H9 (cell line): ENCODE measurements around the gene PPP2R2B. TPM values are rescaled to one million over a fixed set of nuclear protein-coding genes. Genes with fewer than 3 reads are reported as not detected.

Experiments
- DNase-seq: peaks from one replicate; pipeline ENCODE4 v3.0.0-alpha.2; 2017
- H2AFZ ChIP-seq: one replicate; pipeline ENCODE4 v1.6.1; 2013; ENCODE audit warnings: mild to moderate bottlenecking, low read length, control low read depth, moderate library complexity
- H2AK5ac ChIP-seq: 2 replicates; pipeline ENCODE4 v1.6.1; 2013; ENCODE audit warnings: low read length, control low read depth, mixed read lengths; ENCODE audit not compliant: insufficient read length
- H2BK120ac ChIP-seq: one replicate; pipeline ENCODE4 v1.6.1; 2013; ENCODE audit warnings: low read depth, mild to moderate bottlenecking, low read length, control low read depth, inconsistent platforms; ENCODE audit not compliant: poor library complexity, severe bottlenecking
- H2BK12ac ChIP-seq: 2 replicates; pipeline ENCODE4 v1.6.1; 2013; ENCODE audit warnings: low read length, control low read depth, mixed read lengths, low read depth; ENCODE audit not compliant: insufficient read length
- H2BK15ac ChIP-seq: 2 replicates; pipeline ENCODE4 v1.6.1; 2013; ENCODE audit warnings: low read depth, low read length, control low read depth
- H2BK20ac ChIP-seq: one replicate; pipeline ENCODE4 v1.6.1; 2013; ENCODE audit warnings: low read depth, mild to moderate bottlenecking, low read length, control low read depth, inconsistent platforms; ENCODE audit not compliant: poor library complexity, severe bottlenecking
- H2BK5ac ChIP-seq: 2 replicates; pipeline ENCODE4 v1.6.1; 2013; ENCODE audit warnings: low read length, control low read depth, mixed read lengths; ENCODE audit not compliant: insufficient read length
- H3K14ac ChIP-seq: 2 replicates; pipeline ENCODE4 v1.6.1; 2013; ENCODE audit warnings: low read length, control low read depth; ENCODE audit not compliant: insufficient read depth
- H3K18ac ChIP-seq: 2 replicates; pipeline ENCODE4 v1.6.1; 2013; ENCODE audit warnings: low read depth, mild to moderate bottlenecking, mixed read lengths, low read length, control low read depth; ENCODE audit not compliant: insufficient read length
- H3K23ac ChIP-seq: 2 replicates; pipeline ENCODE4 v1.6.1; 2013; ENCODE audit warnings: low read length, control low read depth, mixed read lengths, low read depth; ENCODE audit not compliant: insufficient read length
- H3K23me2 ChIP-seq: 2 replicates; pipeline ENCODE4 v1.6.1; 2013; ENCODE audit warnings: low read depth, mild to moderate bottlenecking, mixed read lengths, low read length, control low read depth; ENCODE audit not compliant: insufficient read length, poor library complexity, severe bottlenecking
- H3K27ac ChIP-seq: 2 replicates; pipeline ENCODE4 v1.5.1; 2013; ENCODE audit warnings: low read length, control low read depth, mixed read lengths, low read depth; ENCODE audit not compliant: insufficient read length
- H3K27me3 ChIP-seq: 2 replicates; pipeline ENCODE4 v1.6.1; 2013; ENCODE audit warnings: low read length, control low read depth, inconsistent platforms; ENCODE audit not compliant: insufficient read depth
- H3K4ac ChIP-seq: 2 replicates; pipeline ENCODE4 v1.6.1; 2013; ENCODE audit warnings: low read depth, mild to moderate bottlenecking, control low read depth, inconsistent platforms, low read length, moderate library complexity
- H3K4me1 ChIP-seq: 2 replicates; pipeline ENCODE4 v1.6.1; 2013; ENCODE audit warnings: low read length, control low read depth, inconsistent platforms; ENCODE audit not compliant: insufficient read depth
- H3K4me2 ChIP-seq: 2 replicates; pipeline ENCODE4 v1.6.1; 2013; ENCODE audit warnings: low read length, control low read depth, mixed read lengths; ENCODE audit not compliant: insufficient read length, insufficient read depth
- H3K56ac ChIP-seq: 2 replicates; pipeline ENCODE4 v1.6.1; 2013; ENCODE audit warnings: low read depth, mild to moderate bottlenecking, mixed read lengths, low read length, control low read depth; ENCODE audit not compliant: insufficient read length
- H3K79me1 ChIP-seq: 2 replicates; pipeline ENCODE4 v1.6.1; 2013; ENCODE audit warnings: low read depth, mild to moderate bottlenecking, moderate library complexity, low read length, control low read depth, inconsistent platforms; ENCODE audit not compliant: insufficient read depth, poor library complexity, severe bottlenecking
- H3K79me2 ChIP-seq: 2 replicates; pipeline ENCODE4 v1.6.1; 2013; ENCODE audit warnings: low read length, control low read depth, inconsistent platforms; ENCODE audit not compliant: insufficient read depth
- H3K9ac ChIP-seq: 2 replicates; pipeline ENCODE4 v1.6.1; 2013; ENCODE audit warnings: low read length, control low read depth, mixed read lengths; ENCODE audit not compliant: insufficient read length; ENCODE audit errors: extremely low read depth
- H3K9me3 ChIP-seq: one replicate; pipeline ENCODE4 v1.6.1; 2013; ENCODE audit warnings: low read depth, low read length, inconsistent platforms; ENCODE audit not compliant: control insufficient read depth
- H3T11ph ChIP-seq: one replicate; pipeline ENCODE4 v1.6.1; 2013; ENCODE audit warnings: mild to moderate bottlenecking, low read length, control low read depth, inconsistent platforms
- H4K20me1 ChIP-seq: one replicate; pipeline ENCODE4 v1.6.1; 2013; ENCODE audit not compliant: control insufficient read depth, insufficient read length, insufficient read depth
- H4K5ac ChIP-seq: 2 replicates; pipeline ENCODE4 v1.6.1; 2013; ENCODE audit warnings: low read depth, mild to moderate bottlenecking, mixed read lengths, low read length, control low read depth; ENCODE audit not compliant: insufficient read length
- H4K8ac ChIP-seq: replicated peaks from 2 replicates; pipeline ENCODE4 v1.6.1; 2013; ENCODE audit warnings: low read length, control low read depth, mixed read lengths, low read depth; ENCODE audit not compliant: insufficient read length
- H4K91ac ChIP-seq: 2 replicates; pipeline ENCODE4 v1.6.1; 2013; ENCODE audit warnings: low read depth, mild to moderate bottlenecking, moderate library complexity, mixed read lengths, low read length, control low read depth; ENCODE audit not compliant: insufficient read length
- H3K27ac Mint-ChIP-seq, 3 experiments: 2 replicates in 2 of 3; 3 replicates in 1 of 3; pipeline ENCODE4 v1.8.0; 2020 to 2021; ENCODE audit warnings: mixed read lengths in 3 of 3, mild to moderate bottlenecking in 1 of 3, moderate library complexity in 1 of 3
- H3K27me3 Mint-ChIP-seq: 2 replicates; pipeline ENCODE4 v1.8.0; 2021; ENCODE audit warnings: low read depth, mild to moderate bottlenecking, moderate library complexity, mixed read lengths
- H3K36me3 Mint-ChIP-seq, 3 experiments: 2 replicates in 2 of 3; 3 replicates in 1 of 3; pipeline ENCODE4 v1.8.0; 2020 to 2021; ENCODE audit warnings: low read depth in 3 of 3, mixed read lengths in 3 of 3; ENCODE audit not compliant: insufficient read depth in 1 of 3
- H3K4me1 Mint-ChIP-seq, 2 experiments: 2 replicates each; pipeline ENCODE4 v1.8.0; 2020; ENCODE audit warnings: mixed read lengths in 2 of 2
- H3K4me3 Mint-ChIP-seq, 2 experiments: 2 replicates in 1 of 2; 3 replicates in 1 of 2; pipeline ENCODE4 v1.8.0; 2020 to 2021; ENCODE audit warnings: mild to moderate bottlenecking in 2 of 2, mixed read lengths in 2 of 2, moderate library complexity in 1 of 2
- H3K9me3 Mint-ChIP-seq, 2 experiments: 2 replicates in 1 of 2; 3 replicates in 1 of 2; pipeline ENCODE4 v1.8.0; 2020; ENCODE audit warnings: mild to moderate bottlenecking in 2 of 2, mixed read lengths in 2 of 2, moderate library complexity in 1 of 2
- WGBS: extraction: QIAGEN DNeasy Blood & Tissue Kit; methylation state at CpG from one replicate; pipeline ENCODE4 v1.1.7; 2013; ENCODE audit warnings: missing lambda C conversion rate, low lambda C conversion rate, mixed read lengths; ENCODE audit not compliant: insufficient read length; ENCODE audit errors: extremely low coverage; 5-methylcytosine and 5-hydroxymethylcytosine counted together
- total RNA-seq: library from RNA; stranded (reverse); gene quantifications from 2 replicates; pipeline ENCODE4 v1.2.1, GENCODE V29; 2021
- TF ChIP-seq, protein P1 (sequence below): fragments of 200-600 bp; sonication (generic); conservative IDR thresholded peaks from 3 replicates; pipeline ENCODE4 v1.8.0; 2021; ENCODE audit warnings: antibody characterized with exemption, mild to moderate bottlenecking

The PPP2R2B gene
- total RNA-seq, 1 experiment from 2014 or later, result 14.3 TPM

DNA sequence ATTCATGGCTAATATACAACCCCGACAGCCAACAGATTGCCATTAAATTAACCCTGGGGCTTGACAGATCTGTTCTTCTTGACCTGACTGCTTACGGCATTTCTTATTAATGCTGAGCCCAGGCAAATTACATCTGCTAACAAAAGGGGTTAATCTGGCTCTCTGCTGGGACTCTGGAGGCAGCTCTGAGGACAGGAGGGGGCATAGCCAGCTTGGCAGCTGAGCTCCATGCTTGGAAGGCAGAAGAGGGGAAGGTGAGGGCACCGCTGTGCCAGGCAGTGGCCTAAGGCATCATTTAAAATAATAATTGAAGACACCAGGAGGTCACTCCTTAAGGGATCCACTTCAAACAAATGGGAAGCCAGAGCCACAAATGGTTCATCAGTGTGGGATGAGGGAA is 236.6 kb downstream of the PPP2R2B start:
- H3K9me3 ChIP-seq, result no peaks in the 10 kb centered on the region
- no peak overlapping the region for H3T11ph ChIP-seq
- H3K4me2 ChIP-seq, result no peak overlapping the region
- H2BK12ac ChIP-seq, result no peak overlapping the region
- no peaks in the 10 kb centered on the region for H3K23me2 ChIP-seq
- H3K79me2 ChIP-seq, result no peaks in the 10 kb centered on the region
- no peaks in the 10 kb centered on the region for H4K20me1 ChIP-seq
- H3K27me3 Mint-ChIP-seq, result no peaks in the 10 kb centered on the region
- H3K18ac ChIP-seq, result no peak overlapping the region
- TF ChIP-seq, protein P1, sequence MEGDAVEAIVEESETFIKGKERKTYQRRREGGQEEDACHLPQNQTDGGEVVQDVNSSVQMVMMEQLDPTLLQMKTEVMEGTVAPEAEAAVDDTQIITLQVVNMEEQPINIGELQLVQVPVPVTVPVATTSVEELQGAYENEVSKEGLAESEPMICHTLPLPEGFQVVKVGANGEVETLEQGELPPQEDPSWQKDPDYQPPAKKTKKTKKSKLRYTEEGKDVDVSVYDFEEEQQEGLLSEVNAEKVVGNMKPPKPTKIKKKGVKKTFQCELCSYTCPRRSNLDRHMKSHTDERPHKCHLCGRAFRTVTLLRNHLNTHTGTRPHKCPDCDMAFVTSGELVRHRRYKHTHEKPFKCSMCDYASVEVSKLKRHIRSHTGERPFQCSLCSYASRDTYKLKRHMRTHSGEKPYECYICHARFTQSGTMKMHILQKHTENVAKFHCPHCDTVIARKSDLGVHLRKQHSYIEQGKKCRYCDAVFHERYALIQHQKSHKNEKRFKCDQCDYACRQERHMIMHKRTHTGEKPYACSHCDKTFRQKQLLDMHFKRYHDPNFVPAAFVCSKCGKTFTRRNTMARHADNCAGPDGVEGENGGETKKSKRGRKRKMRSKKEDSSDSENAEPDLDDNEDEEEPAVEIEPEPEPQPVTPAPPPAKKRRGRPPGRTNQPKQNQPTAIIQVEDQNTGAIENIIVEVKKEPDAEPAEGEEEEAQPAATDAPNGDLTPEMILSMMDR, result no peak
- DNase-seq, result no peak
- no peak overlapping the region for H3K27ac Mint-ChIP-seq
- peaks cover 0 to 7% (median 4%) of the 10 kb centered on the region in 3 experiments; a peak in 5 of 7 replicates for H3K36me3 Mint-ChIP-seq
- peaks cover 16 to 21% of the 10 kb centered on the region in 2 experiments for H3K4me1 Mint-ChIP-seq
- H2AK5ac ChIP-seq, result no peak overlapping the region
- no peak overlapping the region for H3K4me3 Mint-ChIP-seq
- no peak overlapping the region for H2AFZ ChIP-seq
- H3K27me3 ChIP-seq, result no peaks in the 10 kb centered on the region
- H3K23ac ChIP-seq, result no peak overlapping the region
- H3K9me3 Mint-ChIP-seq, result no peaks in the 10 kb centered on the region
- H4K91ac ChIP-seq, result no peak overlapping the region
- H2BK120ac ChIP-seq, result no peak overlapping the region
- no peak overlapping the region for H2BK20ac ChIP-seq
- no peak overlapping the region for H3K27ac ChIP-seq
- H3K56ac ChIP-seq, result no peak overlapping the region
- H3K4me1 ChIP-seq, result peaks cover 3% of the 10 kb centered on the region; the same call in 1 of the 2 replicates
- H3K9ac ChIP-seq, result no peak overlapping the region
- H2BK5ac ChIP-seq, result no peak overlapping the region
- no peak overlapping the region for H4K5ac ChIP-seq
- H4K8ac ChIP-seq, result no peak overlapping the region
- no peak overlapping the region for H2BK15ac ChIP-seq
- no peak overlapping the region for H3K4ac ChIP-seq
- H3K14ac ChIP-seq, result no peak overlapping the region
- WGBS, result no CpG with 5 or more reads among the region's 3 CpGs
- no peaks in the 10 kb centered on the region for H3K79me1 ChIP-seq
